C4-2B (cell line): ENCODE results near the gene SCGB1D4.
"Not testable (repeated sequence)": the region's sequence is repeated elsewhere in the genome, so short reads cannot be mapped to it uniquely, and the experiment has no call there.

Experiments used
- ZFX ChIP-seq: fragments of 450-650 bp; IDR thresholded peaks from 2 replicates; pipeline ENCODE4 v1.6.1; 2017
- TF ChIP-seq, protein P1 (sequence below): fragments of 450-650 bp; conservative IDR thresholded peaks from 2 replicates; pipeline ENCODE4 v1.5.1; 2017; ENCODE audit warnings: mild to moderate bottlenecking

DNA sequence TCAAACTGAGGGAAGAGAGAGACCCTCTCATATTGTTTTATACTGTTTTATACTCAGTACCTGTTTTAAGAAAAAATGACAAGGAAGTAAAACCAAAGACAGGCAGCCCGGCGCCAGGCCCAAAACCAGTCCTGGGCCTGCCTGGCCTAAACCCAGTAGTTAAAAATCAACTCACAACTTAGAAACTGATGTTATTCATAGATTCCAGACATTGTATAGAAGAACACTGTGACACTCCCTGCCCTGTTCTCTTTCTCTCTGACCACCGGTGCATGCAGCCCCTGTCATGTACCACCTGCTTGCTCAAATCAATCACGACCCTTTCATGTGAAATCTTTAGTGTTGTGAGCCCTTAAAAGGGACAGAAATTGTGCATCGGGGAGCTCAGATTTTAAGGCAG, 26.9 kb upstream of the SCGB1D4 start:
- TF ChIP-seq, protein P1, sequence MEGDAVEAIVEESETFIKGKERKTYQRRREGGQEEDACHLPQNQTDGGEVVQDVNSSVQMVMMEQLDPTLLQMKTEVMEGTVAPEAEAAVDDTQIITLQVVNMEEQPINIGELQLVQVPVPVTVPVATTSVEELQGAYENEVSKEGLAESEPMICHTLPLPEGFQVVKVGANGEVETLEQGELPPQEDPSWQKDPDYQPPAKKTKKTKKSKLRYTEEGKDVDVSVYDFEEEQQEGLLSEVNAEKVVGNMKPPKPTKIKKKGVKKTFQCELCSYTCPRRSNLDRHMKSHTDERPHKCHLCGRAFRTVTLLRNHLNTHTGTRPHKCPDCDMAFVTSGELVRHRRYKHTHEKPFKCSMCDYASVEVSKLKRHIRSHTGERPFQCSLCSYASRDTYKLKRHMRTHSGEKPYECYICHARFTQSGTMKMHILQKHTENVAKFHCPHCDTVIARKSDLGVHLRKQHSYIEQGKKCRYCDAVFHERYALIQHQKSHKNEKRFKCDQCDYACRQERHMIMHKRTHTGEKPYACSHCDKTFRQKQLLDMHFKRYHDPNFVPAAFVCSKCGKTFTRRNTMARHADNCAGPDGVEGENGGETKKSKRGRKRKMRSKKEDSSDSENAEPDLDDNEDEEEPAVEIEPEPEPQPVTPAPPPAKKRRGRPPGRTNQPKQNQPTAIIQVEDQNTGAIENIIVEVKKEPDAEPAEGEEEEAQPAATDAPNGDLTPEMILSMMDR = not testable (repeated sequence)
- not testable (repeated sequence) for TF ChIP-seq ZFX
